OCI-LY1 (cell line): ENCODE data around the gene ARL14.

Experiments
- CTCF ChIP-seq: fragments of 200-600 bp; sonication (generic), shearing (Covaris generic); IDR thresholded peaks from 2 replicates; pipeline ENCODE4 v1.5.1; 2017; ENCODE audit warnings: mild to moderate bottlenecking, antibody characterized with exemption, low read length, moderate library complexity, mixed read lengths
- EZH2 ChIP-seq: fragments of 200-600 bp; sonication (generic), shearing (Covaris generic); IDR thresholded peaks from 2 replicates; pipeline ENCODE4 v1.8.0; 2017; ENCODE audit warnings: borderline replicate concordance, mixed run types, mild to moderate bottlenecking, antibody characterized with exemption, low read length, moderate library complexity, mixed read lengths

GRCh38 chr3:160671231-160671630 is 5.7 kb upstream of the ARL14 start:
- no peak for TF ChIP-seq CTCF
- no peak for TF ChIP-seq EZH2
